ENCODE results near the gene LIMS2. TPM values are rescaled to one million over a fixed set of nuclear protein-coding genes. Genes with fewer than 3 reads are reported as not detected.

LIMS2 gene
- total and polyA plus RNA-seq, 2 of the 8 experiments (the other 6 are each of a cell fraction or from before 2014, with no cell fraction given) = 3.3 to 4.8 TPM

DNA sequence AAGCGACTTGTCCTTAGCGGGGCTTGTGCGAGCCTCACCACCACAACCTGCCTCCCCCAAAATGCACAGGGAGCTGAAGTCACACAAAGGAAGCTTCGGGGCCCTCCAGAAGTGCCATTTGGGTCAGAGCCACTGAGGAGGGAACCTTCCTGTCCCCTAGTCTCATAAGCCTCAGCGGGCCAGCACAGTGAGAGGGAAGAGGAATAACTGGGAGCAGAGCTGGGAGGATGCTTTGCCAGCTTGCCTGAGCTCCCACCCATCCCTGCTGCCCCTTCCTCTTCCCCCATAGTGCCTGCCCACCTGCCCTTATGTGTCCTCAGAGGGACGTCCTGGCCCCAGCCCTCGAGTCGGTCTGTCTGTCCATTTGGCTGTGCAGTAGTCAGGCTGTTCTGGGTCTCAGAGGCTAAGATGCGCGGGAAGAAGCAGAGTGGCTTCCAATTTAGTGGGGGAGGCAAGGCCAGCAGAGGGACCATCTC, 81.2 kb downstream of the LIMS2 start:
- no peak for TF ChIP-seq TBP (IDR thresholded peaks at IDR 0.05; ENCODE audit: low read depth, low read length)
- TF ChIP-seq CTBP2 (IDR thresholded peaks at IDR 0.05; ENCODE audit: borderline replicate concordance, insufficient read depth, insufficient read length, low read length) = no peak
- TF ChIP-seq NRF1 (IDR thresholded peaks at IDR 0.05; ENCODE audit: low read depth, low read length) = no peak
- TF ChIP-seq SP4 (IDR thresholded peaks at IDR 0.05; ENCODE audit: low read length) = no peak
- no peak for TF ChIP-seq BCL11A (IDR thresholded peaks at IDR 0.05; ENCODE audit: low read depth in 2 of 2, low read length in 2 of 2)
- TF ChIP-seq SIRT6 (IDR thresholded peaks at IDR 0.05; ENCODE audit: low read length) = no peak
- TF ChIP-seq HDAC2 (IDR thresholded peaks at IDR 0.05; ENCODE audit: borderline replicate concordance in 1 of 2, low read depth in 2 of 2, low read length in 2 of 2) = no peak
- WGBS, 2 experiments (ENCODE audit: extremely low coverage in 1 of 2, insufficient coverage in 1 of 2, insufficient read length in 1 of 2, insufficient replicate concordance in 2 of 2, low coverage in 1 of 2, low lambda C conversion rate in 2 of 2, missing lambda C conversion rate in 1 of 2) = 84% methylated on average over 9 of the region's 10 CpGs; no CpG with 5 or more reads in 1 of the 2 experiments
- Histone ChIP-seq H2AK5ac (ENCODE audit: low read depth, low read length) (no peak overlapping the region), H3K4me1 (replicated peaks in 1 of 4; ENCODE audit: control insufficient read depth in 3 of 4, insufficient read depth in 4 of 4, low read length in 3 of 4) (no peaks in the 10 kb centered on the region), H4K5ac (ENCODE audit: insufficient read length, low read depth, low read length) (no peak overlapping the region), H3K23me2 (ENCODE audit: low read depth, low read length) (peaks cover 3% of the 10 kb centered on the region; the same call in 1 of the 2 replicates), H3K79me1 (ENCODE audit: low read depth, low read length) (no peaks in the 10 kb centered on the region), H2BK120ac (replicated peaks; ENCODE audit: low read depth, low read length) (no peak overlapping the region), H3K18ac (ENCODE audit: extremely low read depth, low read length) (no peak overlapping the region), H2AFZ (ENCODE audit: low read length) (no peak overlapping the region), H2BK20ac (ENCODE audit: low read length) (no peak overlapping the region), H4K20me1 (replicated peaks in 1 of 2; ENCODE audit: control insufficient read depth in 1 of 2, insufficient read depth in 2 of 2, low read length in 2 of 2) (no peaks in the 10 kb centered on the region), H3K4ac (replicated peaks; ENCODE audit: insufficient read length, low read depth, low read length) (no peak overlapping the region), H3K4me3 (ENCODE audit: extremely low read depth in 1 of 4, insufficient read depth in 2 of 4, low read depth in 3 of 4, low read length in 4 of 4) (no peak overlapping the region), H2BK15ac (ENCODE audit: low read length) (no peak overlapping the region), H3K4me2 (ENCODE audit: insufficient read depth in 1 of 2, low read depth in 2 of 2, low read length in 2 of 2) (no peak overlapping the region), H3K9me3 (ENCODE audit: insufficient read depth in 2 of 2, low read depth in 1 of 2, low read length in 1 of 2) (no peaks in the 10 kb centered on the region), H2BK12ac (ENCODE audit: low read depth, low read length) (no peak overlapping the region), H3K27ac (ENCODE audit: low read depth, low read length) (no peak overlapping the region), H4K8ac (ENCODE audit: extremely low read depth, insufficient read depth, low read length) (no peak overlapping the region), H3K9ac (replicated peaks in 1 of 4; ENCODE audit: extremely low read depth in 1 of 4, low read depth in 3 of 4, low read length in 3 of 4) (no peak overlapping the region), H3K27me3 (replicated peaks in 1 of 4; ENCODE audit: control insufficient read depth in 3 of 4, extremely low read depth in 1 of 4, insufficient read depth in 3 of 4, low read length in 3 of 4) (no peaks in the 10 kb centered on the region), H3K14ac (ENCODE audit: insufficient read length) (no peak overlapping the region), H3K56ac (replicated peaks; ENCODE audit: insufficient read length, low read depth, low read length) (no peak overlapping the region), H2BK5ac (ENCODE audit: low read depth, low read length) (no peak overlapping the region), H4K91ac (replicated peaks; ENCODE audit: insufficient read length, low read length) (no peak overlapping the region), H3K36me3 (ENCODE audit: control insufficient read depth in 2 of 4, insufficient read depth in 4 of 4, low read length in 3 of 4) (no peaks in the 10 kb centered on the region), H3K79me2 (ENCODE audit: control insufficient read depth in 1 of 2, insufficient read depth in 2 of 2, low read length in 2 of 2) (no peaks in the 10 kb centered on the region), H3K23ac (ENCODE audit: insufficient read length) (no peak overlapping the region)
- FAIRE-seq (no peak), DNase-seq (ENCODE audit: low read depth in 1 of 2, low spot score in 2 of 2) (no peak)
- ChIA-PET CTCF (ENCODE audit: partially characterized antibody) (interaction anchor here (0.8 to 7.0 kb wide), 11 partner anchors 9 to 102 kb away, joined by 3 to 160 read pairs (median 8); partner anchors contain the start of gene GPR17), POLR2A (ENCODE audit: partially characterized antibody) (no interaction called here)
